HL-60/S4 treated with phorbol 12-myristate 13-acetate at 8.2 ng/mL for 4 days and 3 days (cell line): ENCODE measurements around the gene BMPR1B.

Source experiments
- in situ Hi-C: fragments of 300-500 bp; cut with MboI; formaldehyde crosslinking; loops from 2 replicates; pipeline ENCODE4 v1.15.0; 2022; ENCODE audit warnings: low sequenced_read_pairs

The BMPR1B gene

GRCh38 chr4:94947681-94948108 is 189.9 kb downstream of the BMPR1B start:
- in situ Hi-C loops = no loop called here

GRCh38 chr4:94954251-94954650 is 196.5 kb downstream of the BMPR1B start:
- in situ Hi-C loops = no loop called here

- in situ Hi-C loops = no loop called here
Observed at GRCh38 chr4:94957030-94957429, 199.3 kb downstream of the BMPR1B start.

GRCh38 chr4:94959307-94959706 is 201.6 kb downstream of the BMPR1B start:
- in situ Hi-C loops = no loop called here

GRCh38 chr4:94960708-94961107 is 203.0 kb downstream of the BMPR1B start:
- in situ Hi-C loops = no loop called here

GRCh38 chr4:94961420-94961819 is 203.7 kb downstream of the BMPR1B start:
- in situ Hi-C loops = no loop called here

GRCh38 chr4:94962484-94962883 is 204.7 kb downstream of the BMPR1B start:
- in situ Hi-C loops = no loop called here

- in situ Hi-C loops = no loop called here
Observed at GRCh38 chr4:94965852-94966251, 208.1 kb downstream of the BMPR1B start.

GRCh38 chr4:94968493-94968892 is 210.7 kb downstream of the BMPR1B start:
- in situ Hi-C loops = no loop called here

GRCh38 chr4:94970650-94971049 is 212.9 kb downstream of the BMPR1B start:
- in situ Hi-C loops = no loop called here

GRCh38 chr4:94974773-94975172 is 217.0 kb downstream of the BMPR1B start:
- in situ Hi-C loops = no loop called here

- in situ Hi-C loops = no loop called here
Observed at GRCh38 chr4:94976371-94977011, 218.7 kb downstream of the BMPR1B start.

GRCh38 chr4:94978904-94979303 is 221.1 kb downstream of the BMPR1B start:
- in situ Hi-C loops = no loop called here

- in situ Hi-C loops = no loop called here
Observed at GRCh38 chr4:94979621-94980020, 221.9 kb downstream of the BMPR1B start.

GRCh38 chr4:94995684-94996394 is 238.1 kb downstream of the BMPR1B start:
- in situ Hi-C loops = no loop called here

GRCh38 chr4:95000076-95000648 is 242.4 kb downstream of the BMPR1B start:
- in situ Hi-C loops = no loop called here

GRCh38 chr4:95004912-95005311 is 247.2 kb downstream of the BMPR1B start:
- in situ Hi-C loops = no loop called here

- in situ Hi-C loops = no loop called here
Observed at GRCh38 chr4:95007998-95008397, 250.2 kb downstream of the BMPR1B start.

- in situ Hi-C loops = no loop called here
Observed at GRCh38 chr4:95013236-95013635, 255.5 kb downstream of the BMPR1B start.

GRCh38 chr4:95014068-95014467 is 256.3 kb downstream of the BMPR1B start:
- in situ Hi-C loops = no loop called here

- in situ Hi-C loops = no loop called here
Observed at GRCh38 chr4:95017305-95018064, 259.7 kb downstream of the BMPR1B start.
